Uterus (tissue), 4 donors: ENCODE results near the gene NAA38. TPM values are rescaled to one million over a fixed set of nuclear protein-coding genes. Genes with fewer than 3 reads are reported as not detected.

Experiments
- DNase-seq, 2 donors: peaks; one replicate each; pipeline ENCODE4 v3.0.0-alpha.2; 2019 to 2020
- H3K27ac ChIP-seq, 2 donors: fragments of 200-600 bp; sonication (generic); 1 replicate in 1 of 2; 2 replicates in 1 of 2; pipeline ENCODE4 v1.5.1; 2016 to 2018
- H3K27me3 ChIP-seq, 2 donors: fragments of 200-600 bp; sonication (generic); one replicate each; pipeline ENCODE4 v1.5.1; 2018 to 2019; ENCODE audit warnings: control low read depth in 1 of 2
- H3K36me3 ChIP-seq, 2 donors: fragments of 200-600 bp; sonication (generic); one replicate each; pipeline ENCODE4 v1.5.1; 2019; ENCODE audit warnings: control low read depth in 1 of 2
- H3K4me1 ChIP-seq, 2 donors: fragments of 200-600 bp; sonication (generic); one replicate each; pipeline ENCODE4 v1.5.1; 2018 to 2019; ENCODE audit warnings: control low read depth in 1 of 2
- H3K4me3 ChIP-seq, 2 donors: fragments of 200-600 bp; sonication (generic); 1 replicate in 1 of 2; 2 replicates in 1 of 2; pipeline ENCODE4 v1.5.1; 2018 to 2019; ENCODE audit warnings: mild to moderate bottlenecking in 1 of 2
- H3K9me3 ChIP-seq, 2 donors: fragments of 200-600 bp; sonication (generic); one replicate each; pipeline ENCODE4 v1.5.1; 2019; ENCODE audit warnings: control low read depth in 1 of 2
- POLR2A ChIP-seq, 2 donors: fragments of 450-650 bp; IDR thresholded peaks; one replicate each; pipeline ENCODE4 v1.6.1; 2016; ENCODE audit warnings: antibody characterized with exemption in 2 of 2, mild to moderate bottlenecking in 1 of 2, moderate library complexity in 1 of 2
- intact Hi-C: fragments of 100-400 bp; cut with DNase I; formaldehyde crosslinking; loops from one replicate; pipeline ENCODE4 v1.15.1; 2023; ENCODE audit warnings: low total_unique reads
- total RNA-seq, 4 donors: library from RNA; depleted of rRNA in 3 of 4; stranded (reverse); fragments of >200 nt in 3 of 4; gene quantifications; one replicate each; pipeline versions ENCODE4 v1.1.0 to v1.2.4, GENCODE V29; 2014 to 2023
- TF ChIP-seq, protein P1 (sequence below), 4 experiments: fragments of 200-600 bp in 2 of 4; fragments of 450-650 bp in 2 of 4; sonication (generic) in 2 of 4; IDR thresholded peaks; one replicate each; pipeline ENCODE4 v1.5.1; 2016 to 2019; ENCODE audit warnings: antibody characterized with exemption in 4 of 4, mild to moderate bottlenecking in 2 of 4, moderate library complexity in 1 of 4
- donor health status: DM: yes; HTN: yes; CAD: no.

The NAA38 gene, protein sequence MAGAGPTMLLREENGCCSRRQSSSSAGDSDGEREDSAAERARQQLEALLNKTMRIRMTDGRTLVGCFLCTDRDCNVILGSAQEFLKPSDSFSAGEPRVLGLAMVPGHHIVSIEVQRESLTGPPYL
- 10 to 100 TPM in 3 of 4 donors, 1 to 10 TPM in 1; 3.6 to 94.7 (median 48.1) TPM for total RNA-seq

DNA sequence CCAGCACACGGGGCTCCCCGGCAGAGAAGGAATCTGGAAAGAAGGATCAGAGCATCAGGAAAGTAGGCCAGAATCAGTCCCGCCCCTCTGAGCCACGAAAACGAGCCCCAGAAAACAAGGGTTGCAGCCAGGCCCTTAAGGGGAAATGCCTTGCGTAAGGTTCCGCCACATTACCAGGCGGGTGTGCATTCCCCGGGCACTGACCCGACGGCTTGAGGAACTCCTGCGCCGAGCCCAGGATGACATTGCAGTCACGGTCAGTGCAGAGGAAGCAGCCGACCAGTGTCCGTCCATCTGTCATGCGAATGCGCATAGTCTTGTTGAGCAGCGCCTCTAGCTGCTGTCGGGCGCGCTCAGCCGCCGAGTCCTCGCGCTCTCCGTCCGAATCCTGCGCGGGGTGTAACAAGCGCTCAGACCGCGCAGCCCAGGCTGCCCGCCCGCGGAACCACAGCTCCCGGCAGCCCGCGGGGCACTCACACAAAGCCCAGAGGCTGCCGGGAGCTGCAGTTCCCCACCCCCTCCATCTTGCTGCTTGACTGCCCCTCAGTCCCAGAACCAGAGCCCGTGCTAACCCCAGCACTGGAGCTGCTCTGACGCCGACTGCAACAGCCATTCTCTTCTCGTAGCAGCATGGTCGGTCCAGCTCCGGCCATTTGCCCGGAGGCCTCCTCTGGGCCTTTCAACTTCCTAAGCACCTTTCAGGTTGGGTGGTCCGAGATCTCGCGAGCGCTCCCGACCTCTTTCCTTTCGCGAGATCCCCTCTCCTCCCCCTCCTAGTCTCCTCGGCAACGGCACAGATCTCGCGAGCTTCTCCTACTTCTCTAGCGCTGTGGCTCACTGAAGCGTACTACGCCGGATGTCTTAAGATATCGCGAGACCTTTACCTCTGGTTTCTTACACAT lies at the start of gene NAA38:
Gene NAA38, minus strand, starts transcription at position 749 of the 902 bp plus-strand sequence. Its CDS starts 96 bp downstream, at position 653.
- no peaks in the 10 kb centered on the region for H3K9me3 ChIP-seq
- no peaks in the 10 kb centered on the region for H3K27me3 ChIP-seq
- intact Hi-C loops: no loop called here
- TF ChIP-seq POLR2A (IDR thresholded peaks at IDR 0.05): peak in 1 of 2 donors; percentile 64
- TF ChIP-seq, protein P1, sequence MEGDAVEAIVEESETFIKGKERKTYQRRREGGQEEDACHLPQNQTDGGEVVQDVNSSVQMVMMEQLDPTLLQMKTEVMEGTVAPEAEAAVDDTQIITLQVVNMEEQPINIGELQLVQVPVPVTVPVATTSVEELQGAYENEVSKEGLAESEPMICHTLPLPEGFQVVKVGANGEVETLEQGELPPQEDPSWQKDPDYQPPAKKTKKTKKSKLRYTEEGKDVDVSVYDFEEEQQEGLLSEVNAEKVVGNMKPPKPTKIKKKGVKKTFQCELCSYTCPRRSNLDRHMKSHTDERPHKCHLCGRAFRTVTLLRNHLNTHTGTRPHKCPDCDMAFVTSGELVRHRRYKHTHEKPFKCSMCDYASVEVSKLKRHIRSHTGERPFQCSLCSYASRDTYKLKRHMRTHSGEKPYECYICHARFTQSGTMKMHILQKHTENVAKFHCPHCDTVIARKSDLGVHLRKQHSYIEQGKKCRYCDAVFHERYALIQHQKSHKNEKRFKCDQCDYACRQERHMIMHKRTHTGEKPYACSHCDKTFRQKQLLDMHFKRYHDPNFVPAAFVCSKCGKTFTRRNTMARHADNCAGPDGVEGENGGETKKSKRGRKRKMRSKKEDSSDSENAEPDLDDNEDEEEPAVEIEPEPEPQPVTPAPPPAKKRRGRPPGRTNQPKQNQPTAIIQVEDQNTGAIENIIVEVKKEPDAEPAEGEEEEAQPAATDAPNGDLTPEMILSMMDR (IDR thresholded peaks at IDR 0.05): peak; percentile 67 to 77 (median 72)
- peak within 1 kb of the TSS; percentile 90 to 98 for H3K27ac ChIP-seq
- peaks cover 0 to 9% of the 10 kb centered on the region in 2 donors for H3K4me1 ChIP-seq
- peak within 1 kb of the TSS; percentile 58 to 80 for H3K4me3 ChIP-seq
- H3K36me3 ChIP-seq: no peaks in the 10 kb centered on the region
- DNase-seq: peak; percentile 96 to 99

DNA sequence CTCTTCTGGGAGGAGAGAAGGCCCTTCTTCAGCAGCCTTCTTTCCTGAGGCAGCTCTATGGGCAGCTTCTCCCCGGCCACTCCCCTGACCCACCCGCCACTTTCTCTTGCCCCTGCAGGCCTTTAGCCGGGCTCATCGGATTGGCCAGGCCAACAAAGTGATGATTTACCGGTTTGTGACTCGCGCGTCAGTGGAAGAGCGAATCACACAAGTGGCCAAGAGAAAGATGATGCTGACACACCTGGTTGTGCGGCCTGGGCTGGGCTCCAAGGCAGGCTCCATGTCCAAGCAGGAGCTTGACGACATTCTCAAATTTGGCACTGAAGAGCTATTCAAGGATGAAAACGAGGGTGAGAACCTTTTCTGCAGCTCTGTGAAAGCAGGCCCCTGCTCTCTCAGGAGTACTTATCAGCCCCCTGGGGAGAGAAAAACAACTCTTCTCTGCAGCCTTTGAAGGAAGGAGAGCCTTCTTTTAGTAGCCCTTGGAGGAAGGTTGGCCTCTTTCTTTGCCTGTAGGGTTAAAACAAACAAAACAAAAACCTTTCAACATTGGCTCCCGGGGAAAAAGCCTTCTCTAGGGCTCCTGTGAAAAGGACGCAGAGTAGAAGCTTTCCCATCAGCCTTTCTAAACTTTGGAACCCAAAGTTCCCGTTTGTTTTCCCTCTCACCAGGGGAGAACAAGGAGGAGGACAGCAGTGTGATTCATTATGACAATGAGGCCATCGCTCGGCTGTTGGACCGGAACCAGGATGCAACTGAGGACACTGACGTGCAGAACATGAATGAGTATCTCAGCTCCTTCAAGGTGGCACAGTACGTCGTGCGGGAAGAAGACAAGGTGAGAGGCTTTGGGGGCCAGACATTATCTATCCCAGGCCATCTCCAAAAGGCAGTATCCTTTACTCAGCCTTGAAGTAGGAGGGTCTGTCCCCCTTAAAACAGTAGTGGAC lies 46.1 kb upstream of the NAA38 start:
- no peak overlapping the region for H3K27ac ChIP-seq
- intact Hi-C loops: no loop called here
- H3K27me3 ChIP-seq: no peaks in the 10 kb centered on the region
- no peak for DNase-seq
- H3K4me3 ChIP-seq: no peak overlapping the region
- H3K9me3 ChIP-seq: no peaks in the 10 kb centered on the region
- no peak for TF ChIP-seq POLR2A (IDR thresholded peaks at IDR 0.05)
- TF ChIP-seq, protein P1 (IDR thresholded peaks at IDR 0.05): no peak
- no peaks in the 10 kb centered on the region for H3K36me3 ChIP-seq
- no peaks in the 10 kb centered on the region for H3K4me1 ChIP-seq

DNA sequence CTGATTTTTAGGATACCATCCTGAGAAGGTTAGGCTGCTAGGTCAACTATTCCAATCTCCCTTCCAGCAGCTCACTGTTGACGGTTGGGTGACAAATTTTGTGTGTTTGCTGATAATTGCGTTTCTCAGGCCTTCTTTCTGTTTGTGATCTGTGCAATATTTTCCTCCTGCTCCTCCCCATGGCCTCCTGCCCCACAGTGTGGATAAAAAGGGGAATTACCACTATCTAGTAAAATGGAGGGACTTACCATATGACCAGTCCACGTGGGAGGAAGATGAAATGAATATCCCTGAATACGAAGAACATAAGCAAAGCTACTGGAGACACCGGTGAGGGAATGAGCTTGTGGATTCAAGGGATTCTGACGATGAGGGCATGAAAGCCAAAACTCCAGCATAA lies 40.4 kb upstream of the NAA38 start:
- Histone ChIP-seq H3K27ac (no peak overlapping the region), H3K4me1 (no peaks in the 10 kb centered on the region), H3K27me3 (no peaks in the 10 kb centered on the region), H3K9me3 (no peaks in the 10 kb centered on the region), H3K4me3 (no peak overlapping the region), H3K36me3 (no peaks in the 10 kb centered on the region)
- intact Hi-C loops: no loop called here
- TF ChIP-seq POLR2A (IDR thresholded peaks at IDR 0.05): no peak
- TF ChIP-seq, protein P1 (IDR thresholded peaks at IDR 0.05): peak; percentile 24 to 69 (median 49)
- DNase-seq: no peak

DNA sequence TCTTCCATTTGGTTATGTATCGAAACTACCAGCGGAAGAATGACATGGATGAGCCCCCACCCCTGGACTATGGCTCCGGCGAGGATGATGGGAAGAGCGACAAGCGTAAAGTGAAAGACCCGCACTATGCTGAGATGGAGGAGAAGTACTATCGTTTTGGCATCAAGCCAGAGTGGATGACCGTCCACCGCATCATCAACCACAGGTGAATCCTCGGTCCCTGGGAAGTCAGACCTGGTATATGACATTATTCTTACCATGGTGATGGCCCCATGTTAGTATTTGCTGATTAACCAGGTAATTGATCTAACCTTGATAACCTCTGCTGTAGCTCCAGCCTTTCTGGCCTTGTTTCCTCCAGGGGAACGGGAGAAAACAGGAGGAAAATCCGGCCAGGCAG lies 39.7 kb upstream of the NAA38 start:
- Histone ChIP-seq H3K4me1 (no peaks in the 10 kb centered on the region), H3K9me3 (no peaks in the 10 kb centered on the region), H3K27me3 (no peaks in the 10 kb centered on the region), H3K4me3 (no peak overlapping the region), H3K27ac (no peak overlapping the region), H3K36me3 (no peaks in the 10 kb centered on the region)
- TF ChIP-seq, protein P1 (IDR thresholded peaks at IDR 0.05): no peak
- TF ChIP-seq POLR2A (IDR thresholded peaks at IDR 0.05): no peak
- intact Hi-C loops: no loop called here
- DNase-seq: no peak
